Stimulated activated CD4-positive, alpha-beta T cell treated with anti-CD3 and anti-CD28 coated beads, Interleukin-12 subunit alpha, Interleukin-12 subunit beta, amount 100 ng/mL, for 4 hours (primary cell): ENCODE results near the gene XPR1.

Experiments
- DNase-seq: peaks from one replicate; pipeline ENCODE4 v3.0.0-alpha.2; 2020

XPR1 gene

DNA sequence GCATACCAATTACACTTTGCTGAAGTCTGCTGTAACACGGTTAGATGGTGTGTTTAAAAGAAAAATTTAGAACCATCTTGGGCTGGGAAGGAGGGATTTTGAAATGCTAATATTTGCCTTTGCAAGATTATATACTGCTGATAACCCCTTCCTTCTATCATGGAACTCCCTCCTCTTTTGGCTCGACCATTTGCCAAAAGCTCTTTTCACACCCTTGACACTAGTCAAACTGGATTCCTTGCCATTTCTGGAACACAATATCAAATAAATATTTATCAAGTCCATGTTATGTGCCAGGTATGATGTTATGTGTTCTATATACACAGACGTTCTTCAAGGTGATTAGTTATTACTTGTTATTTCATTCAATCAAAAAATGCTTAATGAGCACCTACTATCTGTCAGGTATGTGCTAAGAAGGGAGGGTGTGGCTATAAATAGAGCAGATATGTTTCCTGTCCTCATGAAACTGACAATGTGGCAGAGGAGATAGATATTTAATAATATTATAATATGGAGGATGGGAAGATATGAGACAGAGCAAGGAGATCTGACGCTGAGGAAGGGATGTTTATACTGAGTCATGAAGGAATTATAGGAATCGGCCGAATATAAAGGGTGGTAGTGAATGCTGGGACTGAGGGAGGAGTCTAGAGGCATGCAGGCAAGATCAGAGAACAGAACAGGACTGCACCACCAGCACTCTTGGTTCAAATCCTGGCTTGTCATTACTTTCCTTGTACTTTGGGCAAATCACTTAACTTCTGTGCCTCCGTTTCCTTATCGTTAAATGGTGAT lies 16.1 kb upstream of the XPR1 start:
- no peak for DNase-seq

GRCh38 chr1:180616439-180616838 lies 15.4 kb upstream of the XPR1 start:
- DNase-seq = no peak

DNA sequence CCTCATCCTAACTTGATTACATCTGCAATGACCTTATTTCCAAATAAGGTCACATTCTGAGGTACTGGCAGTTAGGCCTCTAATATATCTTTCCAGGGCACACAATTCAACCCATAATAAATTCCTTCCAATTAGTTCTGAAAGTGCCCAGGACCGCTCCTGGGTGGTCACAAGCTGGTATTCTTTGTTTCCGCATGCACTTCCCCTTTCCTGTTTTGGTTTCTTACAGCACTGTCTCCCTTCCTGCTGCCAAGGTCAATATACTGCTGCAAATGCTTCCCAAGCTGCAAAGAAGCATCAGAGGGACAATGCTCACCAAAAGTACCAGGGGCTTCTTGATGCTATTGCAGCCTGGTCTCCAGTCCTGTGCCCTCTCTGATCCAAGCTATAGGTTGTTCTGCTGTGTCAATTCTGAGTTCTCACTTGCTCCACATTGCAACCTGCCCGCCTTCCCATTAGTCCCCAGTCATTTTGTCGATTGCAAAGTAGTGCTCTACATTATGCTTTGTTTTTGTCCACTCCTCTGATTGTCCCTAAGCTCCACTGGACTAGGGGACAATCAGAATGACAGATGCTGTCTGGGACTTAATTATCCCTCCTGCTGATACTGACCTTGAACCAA lies 13.9 kb upstream of the XPR1 start:
- DNase-seq = no peak

- DNase-seq = no peak
Measured at GRCh38 chr1:180620581-180620980, 11.2 kb upstream of the XPR1 start.

DNA sequence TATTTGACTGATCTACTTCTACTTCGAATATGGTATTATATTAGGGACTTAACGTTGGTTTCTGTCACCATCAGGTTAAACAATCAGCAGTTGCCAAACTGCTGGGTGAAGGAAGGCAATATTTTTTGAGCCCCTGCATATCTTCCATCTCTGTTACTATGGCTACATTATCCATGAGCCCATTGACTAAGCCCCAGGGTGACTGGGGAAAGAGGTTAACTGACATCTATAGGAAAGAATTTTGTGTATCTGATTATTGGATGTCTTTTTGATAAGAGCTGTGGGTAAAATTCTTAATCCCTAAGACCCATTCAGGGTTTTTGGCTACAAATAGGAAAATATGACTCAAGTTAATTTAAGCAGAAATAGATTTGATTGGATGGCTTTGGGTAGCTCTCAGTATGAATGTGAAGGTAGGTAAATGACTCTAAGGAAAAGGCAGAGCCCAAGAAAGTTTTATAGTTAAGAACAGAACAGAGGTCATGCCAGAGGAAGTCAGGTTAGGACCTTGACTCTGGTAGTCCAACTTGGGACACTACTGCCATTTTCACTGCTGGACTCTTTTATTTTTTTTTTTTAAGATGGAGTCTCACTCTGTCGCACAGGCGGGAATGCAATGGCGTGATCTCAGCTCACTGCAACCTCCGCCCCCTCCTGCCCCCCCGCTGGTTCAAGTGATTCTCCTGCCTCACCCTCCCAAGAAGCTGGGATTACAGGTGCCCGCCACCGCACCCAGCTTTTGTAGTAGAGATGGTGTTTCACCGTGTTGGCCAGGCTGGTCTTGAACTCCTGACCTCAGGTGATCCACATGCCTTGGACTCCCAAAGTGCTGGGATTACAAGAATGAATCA lies 8.9 kb upstream of the XPR1 start:
- DNase-seq = no peak

GRCh38 chr1:180623579-180624347 lies 8.1 kb upstream of the XPR1 start:
- DNase-seq = no peak

GRCh38 chr1:180626711-180627110 lies 5.1 kb upstream of the XPR1 start:
- no peak for DNase-seq

DNA sequence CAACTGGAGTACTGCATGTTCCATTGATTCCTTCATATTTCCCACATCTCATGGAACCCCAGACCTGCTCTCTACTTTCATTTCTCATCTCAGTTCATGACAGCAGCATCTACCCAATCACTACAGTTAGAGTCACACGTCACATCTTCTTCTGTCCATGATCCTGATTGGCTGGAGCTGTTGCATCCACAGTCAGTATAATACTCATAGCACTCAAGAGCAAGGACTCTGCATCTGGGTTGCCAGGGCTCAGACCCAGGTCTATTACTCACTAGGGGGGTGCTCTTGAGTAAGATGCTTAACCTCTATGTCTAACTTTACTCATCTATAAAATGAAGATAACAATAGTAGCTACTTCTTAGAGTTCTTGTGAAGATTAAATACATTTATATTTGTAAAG lies 4.4 kb upstream of the XPR1 start:
- DNase-seq = no peak

GRCh38 chr1:180628646-180629045 lies 3.2 kb upstream of the XPR1 start:
- DNase-seq = no peak

- no peak for DNase-seq
Measured at GRCh38 chr1:180630408-180631193, 1.2 kb upstream of the XPR1 start.

DNA sequence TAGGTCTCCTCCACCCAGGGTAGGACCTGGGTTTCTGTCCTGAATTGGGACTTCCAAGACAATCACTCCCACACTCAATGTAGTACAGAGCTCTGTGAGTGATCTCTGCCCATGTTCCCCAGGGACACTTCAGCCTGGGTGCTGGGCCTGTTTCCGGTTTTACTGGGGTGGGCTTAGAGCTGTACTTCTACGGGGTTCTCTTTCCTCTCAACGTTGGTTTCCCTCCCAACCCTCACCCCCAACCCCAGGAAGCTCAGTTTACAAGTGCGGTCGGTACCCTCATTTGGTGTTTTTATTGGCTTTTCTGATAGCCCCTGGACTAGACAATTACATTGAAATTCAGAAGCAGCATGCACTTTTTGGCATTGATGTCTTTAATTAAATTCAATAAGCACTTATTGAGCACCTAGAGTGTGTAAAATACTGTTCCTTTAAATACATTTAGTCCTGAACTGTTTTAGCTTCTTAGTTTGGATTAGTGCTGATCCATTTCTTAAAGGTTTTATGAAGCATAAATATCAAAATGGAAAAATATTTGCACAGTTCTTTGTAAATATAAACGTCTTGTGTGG lies 542 bp upstream of the XPR1 start:
- no peak for DNase-seq

GRCh38 chr1:180632326-180633056 lies 669 bp downstream of the XPR1 start:
- DNase-seq = peak; percentile 60

DNA sequence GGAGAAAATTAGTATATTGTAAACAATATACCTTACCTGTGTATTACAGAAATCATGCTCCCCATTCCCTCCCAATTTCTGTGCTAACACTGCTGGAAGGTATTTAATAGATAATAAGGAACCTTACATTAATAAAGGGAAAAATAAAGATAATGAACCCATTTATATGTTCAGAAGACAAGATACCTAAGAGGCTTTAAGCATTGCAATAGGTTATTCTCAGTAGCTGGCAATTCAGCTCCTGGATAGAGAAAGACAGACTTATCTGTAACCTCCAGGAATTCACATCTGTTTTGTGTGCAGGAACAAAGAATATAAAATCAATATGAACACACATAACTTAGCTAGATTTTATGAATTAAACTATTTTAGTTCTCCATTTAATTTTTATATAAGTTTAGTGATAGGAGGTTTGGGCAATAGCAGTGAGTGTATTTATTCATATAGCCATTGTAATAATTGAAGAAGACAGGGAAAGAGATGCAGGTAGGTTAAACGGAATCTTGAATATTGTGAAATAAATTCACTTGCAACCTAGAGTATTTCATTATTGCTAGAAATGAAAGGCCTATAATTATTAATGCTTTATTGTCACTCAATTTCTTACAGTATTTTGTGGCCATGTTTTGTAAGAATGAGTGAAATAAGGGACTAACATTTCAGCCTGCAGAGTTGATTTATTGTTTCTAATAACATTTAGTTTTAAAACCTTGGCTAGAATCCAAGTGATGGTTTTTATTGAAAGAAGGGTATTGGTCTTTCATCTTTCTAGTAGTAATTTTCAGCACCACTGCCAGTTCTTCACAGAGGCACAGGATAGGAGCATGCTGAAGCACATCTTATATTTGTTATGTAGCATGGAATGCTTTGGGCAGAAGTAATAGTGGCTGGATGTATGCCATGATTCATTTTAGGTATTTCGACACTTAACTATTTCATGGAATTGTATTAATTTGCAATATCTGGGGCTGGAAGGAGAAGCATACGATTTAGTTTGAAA lies 1.5 kb downstream of the XPR1 start:
- DNase-seq = no peak

GRCh38 chr1:180636138-180636537 lies 4.3 kb downstream of the XPR1 start:
- no peak for DNase-seq

DNA sequence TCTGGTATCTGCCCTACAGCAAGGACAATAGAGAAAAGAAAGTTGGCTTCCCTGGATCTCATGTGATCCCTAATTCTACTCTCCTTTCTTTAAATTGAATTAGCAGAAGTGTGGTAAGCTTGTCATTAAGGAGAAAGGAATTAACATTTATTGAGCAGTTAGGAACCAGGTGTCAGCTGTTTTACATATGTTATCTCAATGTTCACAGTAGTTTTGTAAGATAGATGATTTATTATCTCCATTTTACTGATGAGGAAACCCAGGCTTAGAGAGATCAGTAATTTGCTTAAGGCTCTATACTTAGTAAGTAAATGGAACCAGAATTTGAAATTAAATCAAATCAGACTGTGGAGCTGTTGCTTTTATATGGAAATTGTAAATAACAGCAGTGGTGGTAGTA lies 8.0 kb downstream of the XPR1 start:
- DNase-seq = no peak

- DNase-seq = no peak
Measured at GRCh38 chr1:180640531-180640949, 8.7 kb downstream of the XPR1 start.

- DNase-seq = no peak
Measured at GRCh38 chr1:180641662-180642061, 9.8 kb downstream of the XPR1 start.

- DNase-seq = no peak
Measured at GRCh38 chr1:180642781-180643180, 11.0 kb downstream of the XPR1 start.

DNA sequence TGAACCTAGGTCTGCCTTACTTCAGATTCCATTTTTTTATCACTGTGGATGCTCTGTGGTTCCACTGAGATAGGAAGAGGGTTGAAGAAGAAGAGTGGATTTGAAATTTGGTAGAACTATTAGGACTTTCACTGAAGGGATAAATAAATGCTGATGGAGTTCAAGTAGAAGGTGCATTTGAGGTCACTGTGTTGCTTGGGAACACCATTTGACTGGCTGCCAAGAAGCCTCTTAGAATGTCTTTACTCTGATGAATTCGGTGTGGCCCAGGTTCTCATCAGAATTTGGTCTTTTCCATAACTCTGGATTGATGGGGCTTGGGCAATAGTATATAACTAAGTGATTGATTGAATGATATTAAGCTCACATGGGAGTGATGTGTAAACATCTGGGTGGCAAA lies 11.9 kb downstream of the XPR1 start:
- DNase-seq = no peak
